Activated CD4-positive, alpha-beta T cell treated with anti-CD3 and anti-CD28 coated beads, Interleukin-2, amount 50 U/mL, for 1 hour (primary cell): Measurements from ENCODE around the gene SRC.

Source experiments
- DNase-seq: peaks from one replicate; pipeline ENCODE4 v3.0.0-alpha.2; 2020

Gene SRC

DNA sequence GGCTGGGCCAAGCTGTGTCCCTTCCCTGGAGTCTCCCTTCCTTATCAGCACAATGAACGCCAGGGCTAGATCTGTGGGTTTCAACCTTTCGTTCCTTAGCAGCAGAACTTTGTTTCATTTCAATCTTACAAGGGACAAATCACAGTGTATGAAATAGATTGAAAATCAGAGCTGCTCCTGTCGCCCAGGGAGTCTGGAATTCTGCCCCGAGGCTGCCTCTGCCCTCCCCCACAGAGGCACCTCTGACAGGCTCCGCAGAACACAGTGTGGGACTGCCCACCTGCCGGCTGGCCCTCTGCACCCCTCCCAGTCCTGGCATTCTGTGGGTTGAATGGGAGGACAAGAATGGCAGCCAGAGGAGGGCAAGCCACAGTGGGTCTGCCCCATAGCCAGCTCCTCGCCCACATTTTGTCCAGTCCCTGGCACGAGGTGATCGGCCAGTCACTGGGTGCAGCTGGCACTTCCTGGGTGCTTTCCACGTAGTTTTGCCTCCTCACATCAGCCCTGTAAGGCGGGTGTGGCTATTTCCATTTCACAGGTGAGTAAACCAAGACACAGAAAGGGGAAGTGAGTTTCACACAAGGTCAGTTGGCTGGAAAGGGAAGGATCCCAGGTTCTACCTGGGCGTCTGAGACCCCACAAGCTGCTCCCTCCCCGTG lies 30.4 kb upstream of the SRC start:
- no peak for DNase-seq

DNA sequence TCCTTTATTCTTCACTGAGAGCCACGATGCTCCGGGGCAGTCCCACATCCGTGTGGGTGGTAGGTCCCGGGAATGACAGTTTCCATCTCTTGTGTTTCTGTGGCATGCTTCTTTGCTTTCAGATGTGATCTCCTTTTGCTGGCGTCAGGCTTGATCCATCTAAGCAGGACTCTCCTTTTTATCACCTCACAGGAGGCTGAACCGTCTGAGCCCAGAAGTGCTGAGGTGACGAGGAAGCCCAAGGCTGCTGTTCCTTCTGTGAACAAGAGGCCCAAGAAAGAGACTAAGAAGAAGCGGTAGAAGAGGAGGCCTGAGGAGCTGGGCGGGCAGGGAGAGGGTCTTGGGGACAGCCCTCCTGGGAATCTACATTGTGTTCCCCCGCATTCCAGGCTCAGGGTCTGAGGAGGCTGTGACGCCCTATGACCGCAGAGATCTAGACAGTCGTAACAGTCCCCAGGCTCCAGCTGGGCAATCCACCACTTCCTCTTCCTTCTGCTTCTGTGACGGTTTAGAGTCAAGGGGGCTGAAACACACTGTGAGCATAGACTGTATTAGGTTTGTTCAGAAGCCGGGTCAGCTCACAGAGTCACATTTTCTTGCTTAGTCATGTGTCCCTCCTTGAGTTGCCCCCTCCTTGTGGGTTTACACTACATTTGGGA lies 29.7 kb upstream of the SRC start:
- DNase-seq, result no peak

DNA sequence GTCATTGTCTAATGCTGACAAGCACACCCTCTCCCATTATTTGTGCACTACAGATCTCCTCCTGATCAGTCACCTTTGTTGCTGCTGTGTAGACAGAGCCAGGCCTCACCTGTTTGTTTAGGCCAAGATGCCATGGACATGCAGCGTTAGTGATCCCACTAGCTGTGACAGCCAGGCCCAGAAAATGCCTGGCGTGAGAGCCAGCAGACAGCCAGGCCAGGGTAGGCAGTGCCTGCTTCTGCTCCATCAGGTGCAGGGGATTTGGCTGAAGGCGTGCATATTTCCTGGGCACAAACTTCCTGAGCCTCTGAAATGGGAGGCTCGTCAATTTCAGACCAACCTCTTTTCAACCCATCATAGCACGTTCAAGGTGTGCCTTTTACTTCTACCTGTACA lies 29.2 kb upstream of the SRC start:
- DNase-seq, result no peak

DNA sequence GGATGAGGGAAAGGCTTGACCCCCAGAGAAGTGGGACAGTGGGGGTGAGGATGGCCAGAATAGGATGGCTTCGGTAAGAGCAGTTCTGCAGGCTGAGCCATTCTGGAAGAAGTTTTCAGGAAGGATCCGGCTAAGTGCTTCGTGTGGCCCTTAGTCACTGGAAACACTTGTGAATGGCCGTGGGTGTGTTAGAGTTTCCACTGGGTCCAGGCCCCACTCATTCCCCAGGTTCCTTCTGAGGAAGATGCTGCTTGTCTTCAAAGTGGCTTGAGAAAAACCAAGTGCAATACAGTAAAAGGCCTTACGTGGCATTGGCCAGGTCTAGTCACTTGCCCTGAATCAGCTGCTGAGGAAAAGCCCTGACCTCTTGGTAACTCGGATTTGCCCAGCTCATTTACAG lies 28.6 kb upstream of the SRC start:
- no peak for DNase-seq

DNA sequence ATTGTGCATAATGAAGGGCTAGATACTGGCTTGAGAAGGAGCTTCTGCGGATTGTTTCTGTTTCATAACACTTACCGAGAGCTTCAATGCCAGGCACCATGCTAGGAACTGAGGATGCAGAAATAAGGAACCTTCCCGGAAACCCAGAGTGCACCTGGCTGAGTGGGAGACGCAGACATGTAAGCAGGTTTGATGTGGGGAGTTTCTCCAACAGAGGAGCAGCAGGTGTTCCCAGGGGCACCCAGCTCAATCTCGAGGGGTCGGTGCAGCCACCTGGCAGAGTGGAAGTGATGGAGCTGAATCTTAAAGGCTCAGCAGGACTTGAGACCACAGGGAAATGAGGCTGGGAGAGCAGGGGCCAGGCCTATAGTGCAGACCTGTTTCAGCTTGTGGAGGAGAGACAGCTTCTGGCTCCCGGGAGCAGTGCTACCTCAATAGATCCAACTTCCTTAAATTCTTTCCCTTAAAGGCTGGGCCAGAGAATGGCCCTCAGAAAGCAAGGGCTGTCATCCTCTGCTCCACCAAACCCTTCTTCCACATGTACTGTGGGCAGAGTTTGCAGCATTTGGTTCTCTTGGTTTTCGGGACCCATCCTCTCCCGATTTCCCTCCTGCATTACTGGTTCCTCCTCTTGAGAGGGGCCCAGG lies 27.8 kb upstream of the SRC start:
- DNase-seq, result no peak

DNA sequence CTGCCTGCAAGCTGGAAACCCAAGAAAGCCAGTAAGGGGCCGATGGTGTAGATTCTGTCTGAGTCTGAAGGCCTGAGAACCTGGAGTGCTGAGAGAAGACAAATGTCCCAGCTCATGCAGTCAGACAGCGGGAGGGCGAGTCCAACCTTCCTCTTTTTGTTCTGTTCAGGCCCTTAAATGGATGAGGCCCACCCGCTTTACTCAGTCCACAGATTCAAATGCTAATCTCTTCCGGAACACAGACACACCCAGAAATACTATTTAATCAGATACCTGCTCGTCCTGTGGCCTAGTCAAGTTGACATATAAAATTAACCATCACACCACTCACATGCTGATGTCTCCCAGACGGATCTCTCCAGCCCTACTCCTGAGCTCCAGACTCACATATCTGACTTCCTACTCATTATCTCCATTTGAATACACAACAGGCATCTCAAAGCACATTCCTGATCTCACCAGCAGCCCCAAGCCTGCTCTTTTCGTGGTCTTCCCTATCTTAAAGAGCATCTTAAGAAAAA lies 26.7 kb upstream of the SRC start:
- no peak for DNase-seq

DNA sequence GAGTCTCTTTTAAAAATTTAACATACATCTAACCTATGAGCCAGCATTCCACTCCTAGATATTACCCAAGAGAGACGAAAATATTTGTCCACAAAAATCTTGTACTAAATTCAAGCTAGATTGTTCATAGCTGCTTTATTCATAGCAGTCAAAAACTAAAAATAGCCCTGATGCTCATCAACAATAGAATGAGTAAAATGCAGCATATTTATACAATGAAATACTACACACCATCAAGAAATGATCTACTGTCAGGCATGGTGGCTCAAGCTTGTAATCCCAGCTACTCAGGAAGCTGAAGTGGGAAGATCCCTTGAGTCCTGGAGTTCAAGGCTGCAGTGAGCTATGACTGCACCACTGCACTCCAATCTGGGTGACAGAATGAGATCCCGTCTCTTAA lies 22.0 kb upstream of the SRC start:
- DNase-seq, result no peak

DNA sequence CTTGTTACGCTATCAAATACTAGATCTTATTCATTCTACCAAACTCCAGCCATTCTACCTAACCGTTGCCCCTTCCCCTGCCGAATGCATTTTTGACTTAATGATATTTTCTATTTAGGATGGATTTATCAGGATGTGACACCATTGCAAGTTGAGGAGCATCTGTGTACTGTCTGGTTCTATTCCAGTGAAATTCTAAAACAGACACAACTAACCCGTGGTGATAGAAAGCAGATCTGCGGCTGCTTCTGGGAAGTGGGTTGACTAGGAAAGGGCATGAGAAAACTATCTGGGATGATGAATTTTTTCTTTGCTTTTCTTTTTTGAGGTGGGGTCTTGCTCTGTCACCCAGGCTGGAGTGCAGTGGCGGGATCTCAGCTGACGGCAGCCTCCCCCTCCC lies 20.7 kb upstream of the SRC start:
- DNase-seq, result no peak

DNA sequence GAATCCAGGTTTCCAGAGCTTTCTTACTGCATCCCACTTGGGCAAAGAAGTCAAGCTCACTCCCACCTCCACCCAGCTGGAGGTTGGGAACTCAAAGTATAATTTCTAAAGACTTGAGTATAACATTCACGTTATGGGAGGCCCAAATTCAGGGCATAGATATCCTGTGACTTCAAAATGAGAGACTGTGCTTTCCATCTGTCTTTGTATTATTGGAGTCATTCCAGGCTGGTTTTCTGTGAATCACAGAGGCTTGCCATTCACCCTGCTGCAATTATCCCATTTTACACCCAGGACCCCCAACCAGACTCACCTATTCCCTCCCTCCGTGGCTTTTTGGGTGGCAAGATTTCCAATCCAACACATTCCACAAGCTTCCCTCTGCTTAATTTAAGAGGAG lies 19.3 kb upstream of the SRC start:
- DNase-seq, result no peak

DNA sequence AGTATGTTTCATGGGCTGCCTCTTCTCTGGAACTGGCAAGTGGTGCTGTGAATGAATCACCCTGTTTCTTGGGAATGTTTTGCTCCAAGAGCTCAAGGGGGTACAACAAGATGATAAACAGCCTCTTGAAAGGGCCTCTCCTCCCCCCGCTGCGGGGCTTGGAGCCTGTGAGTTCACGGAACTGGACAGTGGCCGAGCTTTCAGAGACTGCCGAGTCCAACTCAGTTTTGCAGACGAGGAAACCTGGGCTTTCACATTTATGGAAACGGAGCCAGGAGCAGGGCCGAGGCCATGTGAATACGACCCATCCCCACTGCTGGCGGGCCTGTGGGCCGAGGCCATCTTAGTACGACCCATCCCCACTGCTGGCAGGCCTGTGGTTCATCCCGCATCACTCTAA lies 18.2 kb upstream of the SRC start:
- DNase-seq, result no peak

DNA sequence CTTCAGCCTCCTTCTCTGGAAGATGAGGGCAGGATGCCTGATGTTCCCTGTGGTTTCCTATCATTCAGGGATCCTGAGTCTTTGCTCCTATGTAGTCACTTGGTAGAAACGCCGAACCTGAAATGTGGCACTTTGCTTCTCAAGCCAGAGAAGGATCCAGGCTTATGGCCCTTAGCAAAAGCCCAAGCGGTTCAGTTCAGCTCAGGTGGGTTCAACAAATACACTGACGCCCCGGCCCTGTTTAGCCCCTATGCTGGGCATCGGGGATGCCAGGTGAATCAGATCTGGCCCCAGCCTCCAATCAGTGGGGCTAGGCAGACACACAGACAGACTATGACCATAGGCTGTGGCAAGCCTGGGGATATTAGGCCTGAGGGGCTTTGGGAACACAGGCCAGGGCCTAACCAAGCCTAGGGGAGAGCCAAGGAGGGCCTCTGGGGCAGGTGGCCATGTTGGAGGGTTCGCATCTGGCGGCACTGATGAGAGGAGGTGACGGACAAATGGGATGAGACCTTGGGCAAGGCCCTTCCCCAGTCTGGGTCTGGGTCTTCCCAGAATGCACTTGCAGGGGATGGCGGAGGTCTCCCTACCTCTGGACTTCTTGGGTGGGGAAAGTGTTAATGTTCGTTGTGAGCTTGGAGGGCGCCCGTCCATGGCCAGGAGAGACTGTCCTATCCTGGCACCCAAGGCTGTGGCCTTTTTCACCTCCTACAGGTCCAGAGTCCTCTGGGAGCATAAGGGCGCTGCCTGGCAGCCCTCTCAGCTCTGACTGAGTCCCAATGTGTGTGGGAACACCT lies 17.6 kb upstream of the SRC start:
- DNase-seq, result no peak

DNA sequence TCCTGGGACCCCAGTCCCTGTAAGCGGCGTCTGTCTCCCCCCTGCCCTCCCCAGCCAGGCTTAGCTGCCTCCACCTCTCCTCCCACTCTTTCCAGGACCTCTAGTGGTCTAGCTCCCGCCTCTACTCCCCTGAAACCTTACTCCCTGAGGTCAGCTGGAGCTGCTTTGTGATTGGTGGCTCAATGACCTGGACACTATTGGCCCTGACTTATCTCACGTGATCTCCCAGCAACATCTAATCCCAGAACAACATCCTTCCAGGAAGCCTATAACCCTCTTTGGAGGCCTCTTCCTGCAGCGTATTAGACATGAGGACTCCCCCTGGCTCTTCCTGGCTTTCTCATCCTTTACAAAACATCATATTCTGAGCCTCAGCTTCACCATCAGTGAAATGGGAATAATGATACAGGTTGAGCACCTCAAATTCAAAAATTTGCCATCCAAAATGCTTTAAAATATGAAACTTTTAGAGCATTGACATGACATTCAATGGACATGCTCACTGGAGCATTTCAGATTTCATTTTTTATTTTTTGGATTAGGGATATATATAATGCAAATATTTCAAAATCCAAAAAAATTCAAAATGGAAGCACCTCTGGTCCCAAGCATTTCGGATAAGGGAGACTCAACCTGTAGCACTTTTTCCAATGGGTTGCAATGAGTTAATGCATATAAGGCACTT lies 16.3 kb upstream of the SRC start:
- DNase-seq, result no peak

DNA sequence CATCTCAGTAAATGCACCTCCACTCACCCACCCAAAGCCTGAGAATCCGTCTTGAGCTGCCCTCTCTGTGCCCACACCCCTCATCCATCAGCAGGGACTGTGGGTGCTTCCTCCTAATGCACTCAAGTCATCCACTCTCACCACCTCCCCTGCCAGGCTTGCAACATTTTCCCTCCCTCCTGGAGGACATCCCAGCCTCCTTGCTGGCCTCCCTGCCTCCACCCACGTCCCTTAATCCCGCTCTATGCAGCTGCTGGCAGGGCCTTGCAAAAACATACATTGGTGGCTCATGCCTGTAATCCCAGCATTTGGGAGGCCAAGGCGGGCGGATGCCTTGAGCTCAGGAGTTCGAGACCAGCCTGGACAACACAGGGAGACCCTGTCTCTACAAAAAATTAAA lies 15.6 kb upstream of the SRC start:
- no peak for DNase-seq

DNA sequence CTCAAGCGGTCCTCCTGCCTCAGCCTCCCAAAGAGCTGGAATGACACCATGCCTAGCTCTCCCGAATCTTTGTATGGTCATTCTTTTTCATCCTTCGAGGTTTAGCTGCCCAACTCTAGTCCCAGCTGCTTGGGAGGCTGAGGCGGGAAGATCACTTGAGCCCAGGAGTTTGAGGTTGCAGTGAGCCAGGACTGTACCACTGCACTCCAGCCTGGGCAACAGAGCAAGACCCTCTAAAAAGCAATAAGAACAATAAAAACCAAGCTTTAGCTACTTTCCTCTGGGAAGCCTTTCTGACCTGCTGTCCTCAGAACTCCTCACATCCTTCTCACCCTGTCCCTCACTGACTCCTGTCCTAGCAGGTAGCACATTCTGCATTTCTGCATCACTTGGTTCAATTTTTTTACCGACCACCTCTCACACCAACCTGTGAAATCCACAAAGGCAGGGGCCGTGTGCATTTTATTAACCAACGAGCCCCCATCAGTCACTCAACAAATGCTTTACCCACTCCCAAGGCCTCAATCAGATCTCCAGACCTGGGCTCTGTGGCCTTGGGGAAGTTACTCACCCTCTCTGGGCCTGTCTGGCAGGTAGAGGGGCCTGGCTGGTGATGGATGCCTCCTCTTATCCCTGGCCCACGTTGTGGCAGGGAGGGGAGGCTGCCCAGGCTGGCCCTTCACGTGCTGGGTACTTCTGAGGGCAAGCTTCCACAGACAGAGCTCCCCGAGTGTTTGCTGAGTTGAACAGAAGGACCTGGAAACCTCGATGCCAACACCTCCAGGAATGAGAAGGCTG lies 14.7 kb upstream of the SRC start:
- no peak for DNase-seq

DNA sequence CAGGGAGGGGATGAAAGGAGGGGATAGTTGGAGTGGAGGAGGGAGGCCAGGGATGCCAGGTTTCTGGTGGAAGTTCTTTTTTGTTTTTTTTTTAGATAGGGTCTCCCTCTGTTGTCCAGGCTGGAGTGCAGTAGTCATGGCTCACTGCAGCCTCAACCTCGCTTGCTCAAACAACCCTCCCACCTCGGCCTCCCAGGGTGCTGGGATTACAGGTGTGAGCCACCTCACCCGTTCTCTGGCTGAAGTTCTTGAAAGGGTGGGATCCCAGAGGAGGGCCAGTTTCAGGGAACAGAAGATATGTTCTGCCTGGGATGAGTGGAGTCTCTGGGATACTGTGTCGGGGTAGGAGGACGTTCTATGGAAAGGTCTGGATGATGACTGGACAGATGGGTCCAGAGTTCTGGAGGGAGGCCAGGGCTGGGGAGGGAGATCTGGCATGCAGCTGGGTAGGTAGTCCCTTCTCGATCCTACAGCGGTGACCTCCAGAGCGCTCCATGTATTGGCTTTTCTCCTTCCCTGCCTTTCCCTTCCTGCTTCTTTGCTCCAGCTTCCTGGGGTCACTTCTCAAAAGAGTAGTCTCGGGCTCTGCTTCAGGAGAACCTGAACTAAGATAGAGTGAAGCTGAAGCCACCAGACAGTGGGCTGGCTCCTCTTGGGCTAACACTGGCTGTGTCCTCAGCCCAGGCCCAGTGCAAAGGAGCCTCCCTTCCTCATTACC lies 12.7 kb upstream of the SRC start:
- no peak for DNase-seq

DNA sequence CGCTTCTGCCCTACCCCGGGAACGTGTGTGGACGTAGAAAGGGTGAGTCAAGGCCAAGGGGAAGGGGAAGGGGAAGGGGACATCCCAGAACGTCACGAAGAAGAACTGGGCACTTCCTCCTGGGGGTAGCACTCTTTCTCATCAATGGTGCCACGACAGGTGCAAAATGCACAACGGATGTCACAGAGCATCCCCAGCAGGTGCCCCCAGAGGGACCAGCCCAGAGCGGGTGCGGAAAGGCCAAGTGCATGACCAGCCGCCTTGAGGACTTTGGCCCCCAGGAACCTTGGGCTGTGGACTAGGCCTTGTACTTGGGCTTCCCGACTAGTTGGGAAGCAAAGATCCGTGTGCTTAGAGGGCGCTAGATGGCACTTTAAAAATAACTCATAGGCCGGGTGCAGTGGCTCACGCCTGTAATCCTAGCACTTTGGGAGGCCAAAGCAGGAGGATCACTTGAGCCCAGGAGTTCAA lies 12.1 kb upstream of the SRC start:
- no peak for DNase-seq

DNA sequence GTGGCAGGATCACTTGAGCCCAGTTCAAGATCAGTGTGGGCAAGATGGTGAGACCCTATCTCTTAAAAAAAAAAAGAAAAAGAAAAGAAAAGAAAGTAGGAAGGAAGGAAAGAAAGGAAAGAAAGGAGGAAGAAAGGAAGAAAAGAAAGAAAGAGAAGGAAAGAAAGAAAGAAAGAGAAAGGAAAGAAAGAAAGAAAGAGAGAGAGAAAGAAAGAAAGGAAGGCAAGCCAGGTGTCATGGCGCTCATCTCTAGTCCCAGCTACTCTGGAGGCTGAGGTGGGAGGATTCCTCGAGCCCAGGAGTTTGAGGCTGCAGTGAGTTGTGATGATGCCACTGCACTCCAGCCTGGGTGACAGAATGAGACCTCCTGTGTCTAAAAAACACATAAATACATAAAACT lies 11.5 kb upstream of the SRC start:
- DNase-seq, result no peak

DNA sequence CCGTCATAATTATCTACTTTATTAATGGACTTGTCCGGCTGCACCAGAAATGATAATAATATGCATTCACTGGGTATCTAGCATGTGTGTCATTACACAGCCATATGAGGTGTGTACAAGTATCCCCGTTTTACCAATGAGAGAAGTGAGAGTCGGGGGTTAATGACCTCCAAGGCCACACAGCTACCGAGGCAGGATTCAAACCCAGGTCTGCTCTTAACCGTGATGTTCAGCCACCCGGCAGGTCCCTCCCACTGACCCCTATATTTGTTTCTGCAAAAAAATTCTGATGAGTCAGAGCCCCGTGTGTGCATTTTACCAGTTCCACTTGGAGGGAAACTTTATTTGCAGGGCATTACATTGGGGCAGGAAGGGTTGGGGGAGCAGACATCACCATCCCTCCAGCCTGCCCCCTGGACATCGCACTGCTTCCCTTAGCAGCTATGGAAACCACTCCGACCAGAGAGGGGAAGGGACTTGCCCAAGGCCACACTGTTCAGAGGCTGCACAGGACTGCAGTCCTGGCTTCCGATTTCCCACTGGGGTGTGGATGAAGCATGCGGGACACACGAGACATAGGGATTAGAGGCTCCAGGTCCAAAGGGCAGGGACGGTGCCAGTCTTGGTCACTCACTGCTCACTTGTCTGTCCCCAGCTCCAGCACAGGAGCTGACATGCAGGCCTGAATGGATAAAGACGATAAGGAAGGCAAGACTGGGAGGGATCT lies 10.1 kb upstream of the SRC start:
- DNase-seq, result no peak

DNA sequence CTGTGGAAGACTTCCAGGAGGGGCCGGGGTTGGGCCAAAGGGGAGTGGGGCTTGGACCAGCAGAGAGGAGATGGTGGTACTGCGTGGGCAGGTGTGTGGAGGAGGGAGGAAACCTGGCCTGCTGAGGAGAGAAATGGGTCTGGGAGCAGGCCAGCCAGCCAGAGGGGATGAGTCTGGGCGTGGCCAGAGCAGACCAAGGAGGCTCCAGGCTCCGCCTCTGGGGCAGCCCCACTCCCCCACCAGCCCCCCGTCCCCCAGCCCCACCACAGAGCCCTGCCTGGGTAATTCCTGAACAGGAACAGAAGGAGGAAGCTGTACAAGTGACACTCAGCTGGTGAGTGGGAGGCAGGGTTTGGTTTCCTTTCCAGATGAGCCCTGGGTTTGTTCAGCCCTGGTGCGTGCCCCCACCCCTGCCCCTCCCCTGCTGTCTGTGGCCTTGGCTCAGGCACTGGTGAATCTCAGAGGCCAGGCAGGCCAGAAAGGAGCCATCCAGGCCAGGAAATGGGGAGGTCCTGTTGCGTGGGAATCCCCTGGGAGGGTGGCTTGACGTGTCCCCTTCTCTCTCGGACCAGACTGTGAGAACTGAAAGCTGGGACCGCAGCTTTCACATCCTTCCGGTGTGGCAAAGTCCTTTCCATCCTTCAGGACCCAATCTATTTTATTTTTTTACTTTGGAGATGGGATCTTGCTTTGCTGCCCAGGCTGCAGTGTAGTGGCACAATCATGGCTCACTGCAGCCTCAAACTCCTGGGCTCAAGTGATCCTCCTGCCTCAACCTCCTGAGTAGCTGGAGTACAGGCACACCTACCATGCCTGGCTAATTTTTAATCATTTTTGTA lies 9.4 kb upstream of the SRC start:
- DNase-seq, result no peak
